Measurements from ENCODE around the gene LTBP2. TPM values are rescaled to one million over a fixed set of nuclear protein-coding genes. Genes with fewer than 3 reads are reported as not detected.

LTBP2 gene
- total RNA-seq, 1 experiment from 2014 or later: 124 TPM

GRCh38 chr14:74658535-74659131 lies 46.6 kb upstream of the LTBP2 start:
- CTCF ChIA-PET: interaction anchor here (0.6 kb wide), 1 partner anchor 37 kb away, joined by 3 read pairs; no protein-coding TSS in a partner anchor
- H3K4me2 ChIP-seq: peak overlapping the region; percentile 10; the same call in 1 of the 2 replicates

GRCh38 chr14:74656964-74657363 lies 44.9 kb upstream of the LTBP2 start:
- Histone ChIP-seq H3K4me1 (replicated peaks; ENCODE audit: insufficient read depth) (peaks cover 55% of the 10 kb centered on the region), H3K36me3 (ENCODE audit: low read depth) (peaks cover 23% of the 10 kb centered on the region), H3K9me3 (ENCODE audit: insufficient read depth, low read depth) (no peaks in the 10 kb centered on the region), H3K9me2 (ENCODE audit: insufficient read depth) (no peaks in the 10 kb centered on the region), H2AFZ (no peak overlapping the region), H3K79me2 (ENCODE audit: low read depth) (no peaks in the 10 kb centered on the region), H3K27me3 (ENCODE audit: insufficient read depth, low read depth) (no peaks in the 10 kb centered on the region), H3K4me3 (no peak overlapping the region), H4K20me1 (ENCODE audit: insufficient read depth) (no peaks in the 10 kb centered on the region), H3F3A (ENCODE audit: insufficient read depth, low read depth) (peaks cover 29% of the 10 kb centered on the region), H3K27ac (peak overlapping the region; percentile 78), H3K4me2 (peak overlapping the region; percentile 47; the same call in 1 of the 2 replicates)
- no TSS peak for BruUV-seq (replicated peaks)
- no peak for DNase-seq
- intact Hi-C loops (cut with micrococcal nuclease; ENCODE audit: unreplicated experiment): loop anchor here (1.0 to 5.0 kb wide), 4 partner anchors 14 to 85 kb away; no protein-coding TSS in a partner anchor
- TF ChIP-seq, protein P1, sequence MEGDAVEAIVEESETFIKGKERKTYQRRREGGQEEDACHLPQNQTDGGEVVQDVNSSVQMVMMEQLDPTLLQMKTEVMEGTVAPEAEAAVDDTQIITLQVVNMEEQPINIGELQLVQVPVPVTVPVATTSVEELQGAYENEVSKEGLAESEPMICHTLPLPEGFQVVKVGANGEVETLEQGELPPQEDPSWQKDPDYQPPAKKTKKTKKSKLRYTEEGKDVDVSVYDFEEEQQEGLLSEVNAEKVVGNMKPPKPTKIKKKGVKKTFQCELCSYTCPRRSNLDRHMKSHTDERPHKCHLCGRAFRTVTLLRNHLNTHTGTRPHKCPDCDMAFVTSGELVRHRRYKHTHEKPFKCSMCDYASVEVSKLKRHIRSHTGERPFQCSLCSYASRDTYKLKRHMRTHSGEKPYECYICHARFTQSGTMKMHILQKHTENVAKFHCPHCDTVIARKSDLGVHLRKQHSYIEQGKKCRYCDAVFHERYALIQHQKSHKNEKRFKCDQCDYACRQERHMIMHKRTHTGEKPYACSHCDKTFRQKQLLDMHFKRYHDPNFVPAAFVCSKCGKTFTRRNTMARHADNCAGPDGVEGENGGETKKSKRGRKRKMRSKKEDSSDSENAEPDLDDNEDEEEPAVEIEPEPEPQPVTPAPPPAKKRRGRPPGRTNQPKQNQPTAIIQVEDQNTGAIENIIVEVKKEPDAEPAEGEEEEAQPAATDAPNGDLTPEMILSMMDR (conservative IDR thresholded peaks at IDR 0.05): no peak
- TF ChIP-seq EZH2 (IDR thresholded peaks at IDR 0.05; ENCODE audit: low read depth): no peak
- CTCF ChIA-PET: interaction anchor here (0.5 to 1.4 kb wide), 5 partner anchors 31 to 92 kb away, joined by 3 to 5 read pairs (median 4); no protein-coding TSS in a partner anchor
- POLR2A ChIA-PET (ENCODE audit: unreplicated experiment): interaction anchor here (0.6 to 0.7 kb wide), 2 partner anchors 9 to 215 kb away, joined by 4 to 18 read pairs; no protein-coding TSS in a partner anchor

More at GRCh38 chr14:74658535-74659131, 46.6 kb upstream of the LTBP2 start:
- no peaks in the 10 kb centered on the region for H3K9me3 ChIP-seq (ENCODE audit: insufficient read depth, low read depth)
- no peak overlapping the region for H2AFZ ChIP-seq
- intact Hi-C loops (cut with micrococcal nuclease; ENCODE audit: unreplicated experiment): loop anchor here (5.0 kb wide), 1 partner anchor 86 kb away; no protein-coding TSS in a partner anchor
- H3K4me1 ChIP-seq (replicated peaks; ENCODE audit: insufficient read depth): peaks cover 50% of the 10 kb centered on the region
- peak overlapping the region; percentile 16 for H3K27ac ChIP-seq
- H3K79me2 ChIP-seq (ENCODE audit: low read depth): no peaks in the 10 kb centered on the region
- no peaks in the 10 kb centered on the region for H4K20me1 ChIP-seq (ENCODE audit: insufficient read depth)
- BruUV-seq (replicated peaks): no TSS peak
- POLR2A ChIA-PET (ENCODE audit: unreplicated experiment): interaction anchor here (0.5 kb wide), 1 partner anchor 12 kb away, joined by 16 read pairs; no protein-coding TSS in a partner anchor
- H3K36me3 ChIP-seq (ENCODE audit: low read depth): peaks cover 26% of the 10 kb centered on the region
- TF ChIP-seq, protein P1 (conservative IDR thresholded peaks at IDR 0.05): no peak
- TF ChIP-seq EZH2 (IDR thresholded peaks at IDR 0.05; ENCODE audit: low read depth): no peak
- peaks cover 29% of the 10 kb centered on the region for H3F3A ChIP-seq (ENCODE audit: insufficient read depth, low read depth)
- no peak for DNase-seq
- no peaks in the 10 kb centered on the region for H3K27me3 ChIP-seq (ENCODE audit: insufficient read depth, low read depth)
- no peak overlapping the region for H3K4me3 ChIP-seq
- no peaks in the 10 kb centered on the region for H3K9me2 ChIP-seq (ENCODE audit: insufficient read depth)

DNA sequence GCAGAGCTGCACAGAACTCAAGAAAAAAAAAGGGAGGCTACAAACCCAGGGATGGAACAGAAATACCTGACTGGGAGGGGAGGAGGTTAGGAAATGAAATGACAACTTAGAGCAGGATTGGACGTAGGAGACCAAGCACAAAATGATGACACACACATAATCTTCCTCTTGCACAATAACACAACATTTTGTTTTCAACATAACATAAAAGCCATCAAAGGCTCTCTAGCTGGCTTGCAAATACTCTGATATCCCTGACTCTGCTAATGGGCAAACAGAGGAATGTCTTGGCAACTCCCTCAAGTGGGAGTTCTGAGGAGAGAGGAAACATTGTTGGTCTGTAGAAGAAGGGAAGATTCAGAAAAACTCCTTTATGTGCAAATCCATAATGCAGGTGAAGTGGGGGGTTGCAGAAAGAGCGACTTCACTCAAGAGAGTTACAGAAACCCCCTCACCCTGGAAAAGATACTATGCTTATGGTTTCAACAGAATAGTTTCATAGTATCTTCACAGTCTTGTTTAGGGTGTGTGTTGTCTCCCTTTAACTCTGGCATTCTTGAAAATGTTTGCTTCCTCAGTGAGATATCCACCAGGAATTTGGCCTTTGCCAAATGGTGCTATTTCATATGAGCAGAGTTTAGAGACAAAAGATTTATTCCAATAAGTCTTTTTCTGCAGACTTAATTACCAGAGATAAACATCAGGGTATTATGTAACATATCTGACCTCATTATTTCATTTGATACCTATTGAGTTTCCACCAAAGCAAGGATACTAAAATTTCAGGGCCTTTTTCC lies 43.8 kb upstream of the LTBP2 start:
- Histone ChIP-seq H4K20me1 (ENCODE audit: insufficient read depth) (no peaks in the 10 kb centered on the region), H3K27ac (peak overlapping the region; percentile 78), H2AFZ (no peak overlapping the region), H3K4me2 (peak overlapping the region; percentile 47), H3K27me3 (ENCODE audit: insufficient read depth, low read depth) (no peaks in the 10 kb centered on the region), H3K36me3 (ENCODE audit: low read depth) (peaks cover 23% of the 10 kb centered on the region), H3K9me2 (ENCODE audit: insufficient read depth) (no peaks in the 10 kb centered on the region), H3K4me3 (no peak overlapping the region), H3K9me3 (ENCODE audit: insufficient read depth, low read depth) (no peaks in the 10 kb centered on the region), H3K4me1 (replicated peaks; ENCODE audit: insufficient read depth) (peaks cover 59% of the 10 kb centered on the region), H3K79me2 (ENCODE audit: low read depth) (no peaks in the 10 kb centered on the region), H3F3A (ENCODE audit: insufficient read depth, low read depth) (peaks cover 33% of the 10 kb centered on the region)
- BruUV-seq (replicated peaks): no TSS peak
- intact Hi-C loops (cut with micrococcal nuclease; ENCODE audit: unreplicated experiment): loop anchor here (1.0 to 5.0 kb wide), 4 partner anchors 16 to 83 kb away; no protein-coding TSS in a partner anchor
- DNase-seq: peak; percentile 58 to 96
- TF ChIP-seq, protein P1 (conservative IDR thresholded peaks at IDR 0.05): no peak; the same call in 1 of the 2 replicates
- TF ChIP-seq EZH2 (IDR thresholded peaks at IDR 0.05; ENCODE audit: low read depth): no peak
- ChIA-PET CTCF (interaction anchor here (0.9 kb wide), 1 partner anchor 44 kb away, joined by 3 read pairs; the partner anchor contains the start of gene LTBP2), POLR2A (ENCODE audit: unreplicated experiment) (interaction anchor here (0.7 to 1.1 kb wide), 4 partner anchors 7 to 73 kb away, joined by 3 to 18 read pairs (median 6); no protein-coding TSS in a partner anchor)

Measured in PC-9 (cell line).